ENCODE results near the gene PHLDB3. TPM values are rescaled to one million over a fixed set of nuclear protein-coding genes. Genes with fewer than 3 reads are reported as not detected.
"Not testable (repeated sequence)": the region's sequence is repeated elsewhere in the genome, so short reads cannot be mapped to it uniquely, and the experiment has no call there.

PHLDB3 gene
- total RNA-seq, 1 experiment from 2014 or later, result 9.0 TPM

DNA sequence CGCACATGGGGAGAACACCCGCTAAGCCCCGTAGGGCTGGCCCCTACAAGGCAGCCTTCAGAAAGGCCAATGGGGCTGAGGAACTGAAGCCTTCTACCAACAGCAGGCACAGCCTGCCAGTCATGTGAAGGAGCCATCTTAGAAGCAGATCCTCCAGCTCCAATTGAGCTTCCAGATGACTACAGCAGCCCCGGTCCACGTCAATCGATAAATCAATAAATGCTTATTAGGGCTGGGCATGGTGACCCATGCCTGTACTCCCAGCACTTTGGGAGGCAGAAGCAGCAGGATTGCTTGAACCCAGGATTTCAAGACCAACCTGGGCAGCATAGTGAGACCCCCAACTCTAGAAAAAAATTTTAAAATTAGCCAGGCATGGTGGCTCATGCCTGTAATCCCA lies 66.8 kb downstream of the PHLDB3 start:
- BruUV-seq (replicated peaks), result no TSS peak
- no peak for TF ChIP-seq EZH2 (IDR thresholded peaks at IDR 0.05; ENCODE audit: borderline replicate concordance, low read depth, low read length, poor library complexity, severe bottlenecking)
- TF ChIP-seq, protein P1, sequence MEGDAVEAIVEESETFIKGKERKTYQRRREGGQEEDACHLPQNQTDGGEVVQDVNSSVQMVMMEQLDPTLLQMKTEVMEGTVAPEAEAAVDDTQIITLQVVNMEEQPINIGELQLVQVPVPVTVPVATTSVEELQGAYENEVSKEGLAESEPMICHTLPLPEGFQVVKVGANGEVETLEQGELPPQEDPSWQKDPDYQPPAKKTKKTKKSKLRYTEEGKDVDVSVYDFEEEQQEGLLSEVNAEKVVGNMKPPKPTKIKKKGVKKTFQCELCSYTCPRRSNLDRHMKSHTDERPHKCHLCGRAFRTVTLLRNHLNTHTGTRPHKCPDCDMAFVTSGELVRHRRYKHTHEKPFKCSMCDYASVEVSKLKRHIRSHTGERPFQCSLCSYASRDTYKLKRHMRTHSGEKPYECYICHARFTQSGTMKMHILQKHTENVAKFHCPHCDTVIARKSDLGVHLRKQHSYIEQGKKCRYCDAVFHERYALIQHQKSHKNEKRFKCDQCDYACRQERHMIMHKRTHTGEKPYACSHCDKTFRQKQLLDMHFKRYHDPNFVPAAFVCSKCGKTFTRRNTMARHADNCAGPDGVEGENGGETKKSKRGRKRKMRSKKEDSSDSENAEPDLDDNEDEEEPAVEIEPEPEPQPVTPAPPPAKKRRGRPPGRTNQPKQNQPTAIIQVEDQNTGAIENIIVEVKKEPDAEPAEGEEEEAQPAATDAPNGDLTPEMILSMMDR (conservative IDR thresholded peaks at IDR 0.05; ENCODE audit: low read depth, low read length), result no peak
- ChIA-PET POLR2A (ENCODE audit: low non-redundant PET) (no interaction called here), CTCF (no interaction called here)
- no peaks in the 10 kb centered on the region for H3K36me3 ChIP-seq (ENCODE audit: insufficient read depth, low read length, poor library complexity, severe bottlenecking)
- no peaks in the 10 kb centered on the region for H3K27me3 ChIP-seq (replicated peaks; ENCODE audit: insufficient read depth, low read depth, low read length, poor library complexity)
- H3K4me1 ChIP-seq (ENCODE audit: insufficient read depth, low read length, poor library complexity, severe bottlenecking), result no peaks in the 10 kb centered on the region
- no peak overlapping the region for H3K4me3 ChIP-seq (ENCODE audit: low read depth, low read length, poor library complexity, severe bottlenecking)
- H3K27ac ChIP-seq (ENCODE audit: low read depth, low read length, poor library complexity, severe bottlenecking), result no peak overlapping the region
- intact Hi-C loops (cut with micrococcal nuclease; ENCODE audit: unreplicated experiment), result no loop called here
- DNase-seq (ENCODE audit: low spot score), result no peak
- no peaks in the 10 kb centered on the region for H3K9me3 ChIP-seq (ENCODE audit: low read depth, low read length, poor library complexity, severe bottlenecking)

DNA sequence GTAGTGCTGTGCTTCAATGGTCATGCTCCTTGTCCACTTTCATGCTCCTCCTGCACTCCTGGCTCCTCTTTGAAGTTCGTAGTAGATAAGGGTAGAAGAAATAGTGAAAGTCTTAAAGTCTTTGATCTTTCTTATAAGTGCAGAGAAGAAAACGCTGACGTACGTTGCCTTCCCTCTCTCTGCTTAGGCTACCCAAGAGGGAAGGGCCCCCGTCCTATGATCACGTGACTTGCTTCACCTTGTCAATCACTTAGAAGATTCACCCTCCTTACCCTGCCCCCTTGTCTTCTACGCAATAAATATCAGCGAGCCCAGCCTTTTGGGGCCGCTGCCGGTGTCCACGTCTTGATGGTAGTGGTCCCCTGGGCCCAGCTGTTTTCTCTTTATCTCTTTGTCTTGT lies 67.3 kb downstream of the PHLDB3 start:
- H3K27ac ChIP-seq (ENCODE audit: low read depth, low read length, poor library complexity, severe bottlenecking); BruUV-seq (replicated peaks); H3K4me1 ChIP-seq (ENCODE audit: insufficient read depth, low read length, poor library complexity, severe bottlenecking); H3K9me3 ChIP-seq (ENCODE audit: low read depth, low read length, poor library complexity, severe bottlenecking); H3K4me3 ChIP-seq (ENCODE audit: low read depth, low read length, poor library complexity, severe bottlenecking); CTCF ChIA-PET; POLR2A ChIA-PET (ENCODE audit: low non-redundant PET); H3K36me3 ChIP-seq (ENCODE audit: insufficient read depth, low read length, poor library complexity, severe bottlenecking); DNase-seq (ENCODE audit: low spot score); intact Hi-C loops (cut with micrococcal nuclease; ENCODE audit: unreplicated experiment); H3K27me3 ChIP-seq (replicated peaks; ENCODE audit: insufficient read depth, low read depth, low read length, poor library complexity): not testable (repeated sequence)

DNA sequence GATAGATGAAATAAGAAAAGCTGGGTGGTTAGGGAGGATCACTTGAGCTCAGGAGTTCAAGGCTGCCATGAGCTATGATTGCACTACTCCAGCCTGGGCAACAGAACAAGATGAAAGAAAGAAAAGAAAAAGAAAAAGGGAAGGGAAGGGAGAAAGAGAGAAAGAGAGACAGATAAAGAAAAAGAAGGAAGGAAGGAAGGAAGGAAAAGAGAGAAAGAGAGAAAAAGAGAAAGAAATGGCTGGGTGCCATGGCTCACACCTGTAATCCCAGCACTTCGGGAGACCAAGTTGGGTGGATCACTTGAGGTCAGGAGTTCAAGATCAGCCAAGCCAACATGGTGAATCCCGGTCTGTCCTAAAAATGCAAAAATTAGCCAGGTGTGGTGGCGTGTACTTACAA lies 68.8 kb downstream of the PHLDB3 start:
- Histone ChIP-seq H3K27me3 (replicated peaks; ENCODE audit: insufficient read depth, low read depth, low read length, poor library complexity) (no peaks in the 10 kb centered on the region), H3K9me3 (ENCODE audit: low read depth, low read length, poor library complexity, severe bottlenecking) (no peaks in the 10 kb centered on the region), H3K36me3 (ENCODE audit: insufficient read depth, low read length, poor library complexity, severe bottlenecking) (no peaks in the 10 kb centered on the region), H3K27ac (ENCODE audit: low read depth, low read length, poor library complexity, severe bottlenecking) (no peak overlapping the region), H3K4me3 (ENCODE audit: low read depth, low read length, poor library complexity, severe bottlenecking) (no peak overlapping the region), H3K4me1 (ENCODE audit: insufficient read depth, low read length, poor library complexity, severe bottlenecking) (no peaks in the 10 kb centered on the region)
- ChIA-PET CTCF (no interaction called here), POLR2A (ENCODE audit: low non-redundant PET) (interaction anchor here (0.7 kb wide), 1 partner anchor 374 kb away, joined by 7 read pairs; no protein-coding TSS in a partner anchor)
- intact Hi-C loops (cut with micrococcal nuclease; ENCODE audit: unreplicated experiment), result no loop called here
- TF ChIP-seq, protein P1 (conservative IDR thresholded peaks at IDR 0.05; ENCODE audit: low read depth, low read length), result no peak
- no peak for TF ChIP-seq EZH2 (IDR thresholded peaks at IDR 0.05; ENCODE audit: borderline replicate concordance, low read depth, low read length, poor library complexity, severe bottlenecking)
- no peak for DNase-seq (ENCODE audit: low spot score)
- BruUV-seq (replicated peaks), result no TSS peak

DNA sequence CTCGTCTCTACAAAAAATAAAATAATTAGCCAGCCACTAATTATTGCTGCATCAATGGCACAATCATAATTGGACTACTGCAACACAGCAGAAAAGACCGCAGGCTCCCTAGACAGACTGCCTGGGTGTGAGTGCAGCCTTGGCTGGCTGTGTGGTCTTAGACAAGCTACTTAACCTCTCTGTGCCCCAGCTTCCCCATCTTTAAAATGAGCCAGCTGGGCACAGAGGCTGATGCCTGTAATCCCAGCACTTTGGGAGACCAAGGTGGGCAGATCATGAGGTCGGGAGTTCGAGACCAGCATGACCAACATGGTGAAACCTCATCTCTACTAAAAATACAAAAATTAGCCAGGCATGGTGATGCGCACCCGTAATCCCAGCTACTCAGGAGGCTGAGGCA lies 70.9 kb downstream of the PHLDB3 start:
- BruUV-seq (replicated peaks), result no TSS peak
- no peaks in the 10 kb centered on the region for H3K4me1 ChIP-seq (ENCODE audit: insufficient read depth, low read length, poor library complexity, severe bottlenecking)
- no peaks in the 10 kb centered on the region for H3K27me3 ChIP-seq (replicated peaks; ENCODE audit: insufficient read depth, low read depth, low read length, poor library complexity)
- H3K36me3 ChIP-seq (ENCODE audit: insufficient read depth, low read length, poor library complexity, severe bottlenecking), result no peaks in the 10 kb centered on the region
- ChIA-PET CTCF (no interaction called here), POLR2A (ENCODE audit: low non-redundant PET) (no interaction called here)
- H3K27ac ChIP-seq (ENCODE audit: low read depth, low read length, poor library complexity, severe bottlenecking), result no peak overlapping the region
- intact Hi-C loops (cut with micrococcal nuclease; ENCODE audit: unreplicated experiment), result loop anchor here (5.0 kb wide), 1 partner anchor 84 kb away; no protein-coding TSS in a partner anchor
- DNase-seq (ENCODE audit: low spot score), result no peak
- TF ChIP-seq, protein P1 (conservative IDR thresholded peaks at IDR 0.05; ENCODE audit: low read depth, low read length), result no peak
- no peak for TF ChIP-seq EZH2 (IDR thresholded peaks at IDR 0.05; ENCODE audit: borderline replicate concordance, low read depth, low read length, poor library complexity, severe bottlenecking)
- H3K4me3 ChIP-seq (ENCODE audit: low read depth, low read length, poor library complexity, severe bottlenecking), result no peak overlapping the region
- no peaks in the 10 kb centered on the region for H3K9me3 ChIP-seq (ENCODE audit: low read depth, low read length, poor library complexity, severe bottlenecking)

All from A673 (cell line).